HG02884 (cell line): ENCODE measurements around the gene KDM6A.
"Not testable (repeated sequence)": the region's sequence is repeated elsewhere in the genome, so short reads cannot be mapped to it uniquely, and the experiment has no call there.

Source experiments
- ATAC-seq: cut with Tn5 transposase; IDR thresholded peaks from one replicate; pipeline ENCODE4 v1.9.1; 2021; ENCODE audit warnings: mild to moderate bottlenecking, moderate library complexity; ENCODE audit not compliant: unreplicated experiment

KDM6A gene

DNA sequence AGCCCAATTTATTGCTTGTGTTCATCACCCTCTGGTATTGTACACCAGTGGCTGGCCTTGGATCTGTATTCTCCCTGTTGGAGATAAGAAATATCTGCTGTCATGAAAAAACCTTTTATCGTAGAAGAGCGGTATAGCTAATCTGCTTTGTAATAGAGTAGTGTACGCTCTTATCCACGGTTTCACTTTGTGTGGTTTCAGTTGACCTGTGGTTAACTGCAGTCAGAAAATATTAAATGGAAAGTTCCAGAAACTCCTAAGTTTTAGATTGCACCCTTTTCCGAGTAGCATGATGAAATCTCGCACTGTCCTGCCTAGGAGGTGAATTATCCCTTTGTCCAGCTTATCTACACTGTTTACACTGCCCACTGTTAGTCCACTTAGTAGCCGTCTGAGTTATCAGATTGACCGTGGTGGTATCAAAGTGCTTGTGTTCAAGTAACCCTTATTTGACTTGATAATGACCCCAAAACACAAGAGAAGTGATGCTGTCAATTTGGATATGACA lies 42.4 kb downstream of the KDM6A start:
- no peak for ATAC-seq

DNA sequence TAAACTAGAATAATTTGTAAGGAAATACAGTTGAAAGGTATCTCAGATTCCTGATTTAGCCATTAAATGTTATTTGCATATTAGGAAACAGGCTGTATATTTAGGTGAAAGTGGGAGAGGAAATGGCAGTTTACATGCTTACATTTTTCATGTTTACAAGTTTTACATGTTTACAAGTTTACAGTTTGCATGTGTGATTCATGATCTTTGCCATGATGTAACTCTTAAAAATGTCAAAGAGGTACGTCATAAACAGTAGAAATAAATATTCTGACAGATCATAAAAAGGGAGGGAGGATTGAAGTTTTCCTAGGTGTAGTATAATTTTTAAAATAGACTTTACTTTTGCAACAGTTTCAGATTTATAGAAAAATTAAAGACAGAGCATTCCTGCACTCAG lies 45.7 kb downstream of the KDM6A start:
- ATAC-seq: no peak

DNA sequence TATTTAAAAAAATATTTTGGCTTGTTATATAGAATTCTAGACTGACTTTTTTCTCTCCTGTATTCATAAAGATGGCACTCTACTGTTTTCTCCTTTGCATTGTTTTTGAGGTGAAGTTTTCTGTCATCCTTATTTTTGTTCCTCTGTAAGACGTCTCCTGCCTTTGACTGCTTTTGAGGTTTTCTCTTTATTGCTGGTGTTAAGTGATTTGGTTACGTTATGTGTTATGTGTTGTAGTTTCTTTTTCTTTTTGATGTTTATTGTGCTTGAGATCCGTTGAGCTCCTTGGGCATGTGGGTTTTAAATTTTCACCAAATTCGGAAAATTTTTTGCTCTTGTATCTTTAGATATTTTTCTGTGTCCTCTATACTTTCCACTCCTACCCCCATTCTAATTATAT lies 50.0 kb downstream of the KDM6A start:
- ATAC-seq: no peak

DNA sequence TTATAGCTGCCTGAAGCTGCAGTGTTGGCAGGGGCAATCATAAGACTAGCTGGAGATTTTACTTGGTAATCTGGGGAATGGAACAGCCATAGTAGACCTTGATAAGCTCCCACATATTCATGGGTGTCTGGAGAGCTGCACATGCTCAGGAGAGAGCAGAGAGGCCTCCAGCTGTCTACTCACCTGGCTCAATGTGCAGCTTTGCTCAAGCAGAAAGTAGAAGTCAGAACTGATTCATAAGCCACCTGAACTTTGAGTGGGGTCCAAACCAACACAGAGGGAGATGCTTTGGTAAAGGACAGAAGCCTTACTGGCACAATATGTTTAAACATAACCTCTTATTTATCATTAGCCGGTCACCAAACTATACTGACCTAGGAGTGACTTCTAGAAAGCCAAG lies 54.4 kb downstream of the KDM6A start:
- ATAC-seq: no peak

DNA sequence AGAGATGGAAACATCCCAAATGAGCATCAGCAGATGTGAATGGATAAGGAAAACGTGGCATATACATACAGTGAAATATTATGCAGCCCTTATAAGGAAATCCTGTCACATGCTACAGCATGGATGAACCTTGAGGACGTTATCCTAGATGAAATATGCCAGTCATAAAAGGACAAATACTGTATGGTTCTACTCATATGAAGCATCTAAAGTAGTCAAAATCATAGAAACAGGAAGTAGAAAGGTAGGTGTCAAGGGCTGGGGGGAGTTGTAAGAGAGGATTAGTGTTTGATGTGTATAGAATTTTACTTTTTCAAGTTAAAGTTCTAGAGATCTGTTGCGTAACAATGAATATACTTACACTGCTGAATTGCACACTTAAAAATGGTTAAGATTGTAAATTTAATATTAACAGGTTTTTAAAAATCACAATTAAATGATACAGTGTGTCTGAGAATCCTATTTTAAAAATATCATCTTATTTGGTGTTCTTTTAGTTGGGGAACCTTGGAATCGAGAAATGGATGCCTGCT lies 58.5 kb downstream of the KDM6A start:
- no peak for ATAC-seq

DNA sequence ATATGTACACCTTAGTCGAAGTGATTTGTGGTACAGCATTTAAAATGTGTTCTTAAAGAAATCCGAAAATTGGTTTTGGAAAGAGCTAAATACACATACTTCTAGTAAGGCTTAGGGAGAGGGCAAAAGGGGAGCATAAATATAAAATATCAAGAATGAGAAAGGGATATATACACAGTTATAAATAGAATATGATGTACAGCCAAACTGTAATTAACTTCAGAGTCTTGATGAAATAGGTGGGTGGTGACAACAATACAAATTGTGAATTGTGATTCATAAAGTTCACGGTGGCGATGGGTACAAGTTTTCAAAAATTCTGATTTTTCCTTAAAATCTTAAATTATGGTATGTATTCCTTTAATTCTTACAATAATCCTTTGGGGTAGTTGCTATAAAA lies 62.2 kb downstream of the KDM6A start:
- no peak for ATAC-seq

DNA sequence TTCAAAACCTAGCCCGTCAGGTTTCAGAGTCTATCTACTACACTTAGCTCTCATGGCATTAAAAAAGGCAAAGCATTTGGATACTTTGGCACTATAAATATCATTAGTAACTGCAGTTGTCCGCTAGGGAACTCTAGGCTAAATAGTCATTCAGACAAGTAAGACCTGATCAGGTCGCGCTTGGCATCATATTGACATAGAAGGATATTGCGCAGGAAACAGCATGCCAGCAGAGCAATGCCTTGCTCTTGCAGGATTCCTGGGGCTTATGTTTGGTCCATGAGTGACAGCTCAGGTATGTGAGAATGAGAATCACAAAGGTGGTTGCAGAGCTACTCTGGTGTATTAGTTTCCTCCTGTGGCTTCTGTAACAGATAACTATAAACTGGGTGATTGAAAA lies 62.7 kb downstream of the KDM6A start:
- ATAC-seq: no peak

DNA sequence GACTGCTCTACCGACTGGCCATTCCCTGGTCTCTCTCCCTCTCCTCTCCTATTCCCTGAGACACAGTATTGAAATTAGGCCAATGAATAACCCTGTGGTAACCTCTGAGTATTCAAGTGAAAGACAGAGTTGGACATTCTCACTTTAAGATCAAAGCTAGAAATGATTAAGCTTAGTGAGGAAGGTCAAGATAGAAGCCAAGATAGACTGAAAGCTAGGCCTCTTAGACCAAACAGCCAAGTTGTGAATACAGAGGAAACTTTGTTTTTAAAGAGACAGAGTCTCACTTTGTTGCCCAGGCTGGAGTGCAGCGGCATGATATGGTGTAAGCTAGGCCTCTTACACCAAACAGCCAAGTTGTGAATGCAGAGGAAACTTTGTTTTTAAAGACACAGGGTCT lies 64.6 kb downstream of the KDM6A start:
- no peak for ATAC-seq

DNA sequence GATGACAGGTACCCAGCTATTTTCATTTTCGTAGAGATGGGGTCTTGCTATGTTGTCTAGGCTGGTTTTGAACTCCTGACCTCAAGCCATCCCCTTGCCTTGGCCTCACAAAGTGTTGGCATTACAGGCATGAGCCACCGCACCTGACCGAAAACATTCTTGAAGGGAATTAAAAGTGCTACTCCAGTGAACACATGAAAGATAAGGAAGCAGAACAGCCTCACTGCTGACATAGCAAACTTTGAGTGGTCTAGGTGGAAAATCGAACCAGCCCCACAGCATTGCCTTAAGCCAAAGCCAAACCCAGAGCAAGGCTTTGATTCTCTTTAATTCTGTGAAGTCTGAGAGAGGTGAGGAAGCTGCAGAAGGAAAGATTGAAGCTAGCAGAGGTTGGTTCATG lies 65.1 kb downstream of the KDM6A start:
- no peak for ATAC-seq

DNA sequence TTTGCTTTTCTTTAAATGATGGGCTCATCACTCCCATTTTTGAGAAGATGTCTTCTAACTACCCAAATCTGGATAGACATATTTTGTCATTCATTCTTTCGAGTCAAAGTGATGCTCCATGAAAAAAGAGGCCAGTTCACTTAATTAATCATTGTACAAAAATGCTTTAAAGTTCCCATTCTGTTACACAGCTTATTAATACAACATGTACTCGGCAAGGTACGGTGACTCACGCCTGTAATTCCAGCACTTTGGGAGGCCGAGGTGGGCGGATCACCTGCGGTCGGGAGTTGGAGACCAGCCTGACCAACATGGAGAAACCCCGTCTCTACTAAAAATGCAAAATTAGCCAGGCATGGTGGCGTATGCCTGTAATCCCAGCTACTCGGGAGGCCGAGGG lies 67.6 kb downstream of the KDM6A start:
- ATAC-seq: not testable (repeated sequence)

DNA sequence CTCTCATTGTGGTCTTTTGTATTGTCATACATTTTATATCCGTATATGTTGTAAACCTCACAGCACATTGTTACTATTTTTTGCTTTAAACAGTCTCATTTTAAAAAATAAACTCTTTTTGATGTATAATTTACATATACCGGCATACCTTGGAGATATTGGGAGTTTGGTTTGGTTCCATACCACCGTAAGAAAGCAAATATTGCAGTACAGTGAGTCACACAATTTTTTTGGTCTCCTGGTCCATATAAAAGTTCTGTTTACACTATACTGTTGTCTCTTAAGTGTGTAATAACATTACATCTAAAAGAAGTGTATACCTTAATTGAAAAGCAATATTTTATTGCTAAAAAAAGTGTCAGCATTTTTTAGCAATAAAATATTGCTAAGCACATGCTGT lies 70.0 kb downstream of the KDM6A start:
- ATAC-seq: no peak

DNA sequence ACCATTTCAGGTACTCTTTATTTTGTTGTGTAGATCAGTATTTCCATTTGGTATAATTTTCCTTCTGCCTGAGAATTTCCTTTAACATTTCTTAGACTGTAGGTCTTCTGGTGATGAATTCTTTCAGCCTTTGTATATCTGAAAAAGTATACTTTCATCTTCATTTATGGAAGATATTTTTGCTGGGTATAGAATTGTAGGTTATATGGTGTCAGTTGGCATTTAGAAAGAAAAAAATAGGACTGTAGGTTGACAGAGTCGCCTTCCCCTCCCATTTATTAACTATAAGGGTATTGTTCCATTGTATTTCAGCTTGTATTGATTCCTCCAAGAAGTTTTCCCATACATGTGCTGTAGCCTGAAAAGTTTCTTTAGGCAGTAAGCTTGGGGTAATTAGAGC lies 71.9 kb downstream of the KDM6A start:
- ATAC-seq: no peak

DNA sequence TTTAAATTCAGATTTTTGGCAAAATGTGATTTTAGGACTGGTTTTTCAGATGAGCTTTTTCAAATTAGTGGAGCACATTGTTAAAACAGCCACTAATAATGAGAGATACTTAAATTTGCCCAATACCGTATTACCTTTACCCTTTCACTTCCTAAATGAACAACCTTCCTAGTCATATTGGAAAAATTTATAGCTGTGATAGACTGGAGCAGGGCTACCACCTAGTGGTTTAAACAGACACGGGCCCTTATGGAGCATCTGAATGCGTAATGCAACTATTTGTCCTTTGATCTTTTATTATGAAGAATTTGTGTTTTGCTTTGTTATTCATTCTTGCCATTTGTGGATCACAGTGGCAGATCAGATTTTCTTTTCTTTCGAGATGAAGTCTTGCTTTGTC lies 72.7 kb downstream of the KDM6A start:
- ATAC-seq: no peak

DNA sequence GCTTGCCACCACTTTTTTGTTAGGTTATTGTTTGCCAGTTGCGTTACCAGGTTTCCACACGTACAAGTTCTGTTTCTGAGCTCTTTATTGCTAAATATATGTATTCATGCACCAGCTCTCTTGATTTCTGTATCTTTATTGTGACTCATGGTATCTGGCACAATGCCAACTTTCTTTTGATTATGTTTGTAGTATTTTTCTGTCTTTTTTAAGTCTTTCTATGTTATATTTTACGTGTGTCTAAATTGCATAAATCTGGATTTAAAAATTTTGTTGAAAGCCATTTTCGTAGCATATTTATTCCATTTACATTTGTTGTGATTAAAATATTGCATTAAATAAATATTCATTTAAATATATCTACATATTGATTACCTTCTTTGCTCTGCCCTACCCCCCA lies 73.8 kb downstream of the KDM6A start:
- ATAC-seq: no peak

DNA sequence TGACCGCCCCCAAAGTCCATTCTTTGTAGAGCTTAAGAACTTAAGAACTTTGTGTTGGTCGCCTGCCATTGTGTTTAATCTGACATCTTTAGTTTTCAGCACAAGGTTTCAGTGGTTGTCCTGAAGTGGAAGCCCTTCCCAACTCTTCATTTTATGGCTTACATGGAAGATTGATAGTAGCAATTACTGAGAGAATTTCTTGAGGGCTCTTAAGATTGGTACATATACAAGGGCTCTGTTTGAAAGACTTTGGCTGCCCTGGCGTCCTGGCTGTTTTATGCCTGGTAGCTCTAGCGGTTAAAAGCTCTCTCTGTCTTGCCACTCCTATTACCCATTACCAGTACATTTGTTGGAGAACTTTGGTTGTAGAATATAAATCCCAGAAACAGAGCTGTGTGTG lies 75.0 kb downstream of the KDM6A start:
- no peak for ATAC-seq

DNA sequence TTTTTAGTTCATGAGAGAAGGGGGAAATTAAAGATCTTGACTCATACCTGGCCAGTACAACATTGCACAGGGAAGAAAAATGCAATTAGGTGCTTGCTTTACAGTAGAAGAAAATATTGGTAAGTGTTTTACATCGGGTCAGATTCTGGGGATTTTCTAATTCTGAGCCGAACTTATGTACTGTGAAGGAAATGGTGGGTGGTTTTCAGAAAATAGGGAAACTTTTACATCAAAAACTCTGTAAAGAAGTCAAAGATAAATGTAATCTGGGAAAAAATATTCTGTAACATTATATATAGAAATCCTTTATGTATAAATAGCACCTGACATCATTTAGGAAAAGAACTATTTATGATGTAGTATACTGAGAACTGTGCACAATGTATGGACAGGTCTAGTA lies 75.4 kb downstream of the KDM6A start:
- ATAC-seq: no peak

DNA sequence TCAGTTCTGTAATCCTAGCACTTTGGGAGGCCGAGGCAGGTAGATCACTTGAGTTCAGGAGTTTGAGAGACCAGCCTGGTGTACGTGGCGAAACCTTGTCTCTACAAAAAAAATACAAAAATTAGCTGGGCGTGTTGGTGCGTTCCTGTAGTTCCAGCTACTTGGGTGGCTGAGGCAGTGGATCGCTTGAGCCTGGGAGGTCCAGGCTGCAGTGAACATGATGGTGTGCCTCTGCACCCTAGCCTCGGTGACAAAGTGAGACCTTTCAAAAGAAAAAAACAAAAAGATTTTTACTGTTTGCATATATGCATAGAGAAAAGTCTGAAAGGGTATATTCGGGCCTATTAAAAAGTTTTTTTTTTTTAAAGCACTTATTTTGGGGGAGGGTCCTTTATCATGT lies 76.1 kb downstream of the KDM6A start:
- no peak for ATAC-seq

DNA sequence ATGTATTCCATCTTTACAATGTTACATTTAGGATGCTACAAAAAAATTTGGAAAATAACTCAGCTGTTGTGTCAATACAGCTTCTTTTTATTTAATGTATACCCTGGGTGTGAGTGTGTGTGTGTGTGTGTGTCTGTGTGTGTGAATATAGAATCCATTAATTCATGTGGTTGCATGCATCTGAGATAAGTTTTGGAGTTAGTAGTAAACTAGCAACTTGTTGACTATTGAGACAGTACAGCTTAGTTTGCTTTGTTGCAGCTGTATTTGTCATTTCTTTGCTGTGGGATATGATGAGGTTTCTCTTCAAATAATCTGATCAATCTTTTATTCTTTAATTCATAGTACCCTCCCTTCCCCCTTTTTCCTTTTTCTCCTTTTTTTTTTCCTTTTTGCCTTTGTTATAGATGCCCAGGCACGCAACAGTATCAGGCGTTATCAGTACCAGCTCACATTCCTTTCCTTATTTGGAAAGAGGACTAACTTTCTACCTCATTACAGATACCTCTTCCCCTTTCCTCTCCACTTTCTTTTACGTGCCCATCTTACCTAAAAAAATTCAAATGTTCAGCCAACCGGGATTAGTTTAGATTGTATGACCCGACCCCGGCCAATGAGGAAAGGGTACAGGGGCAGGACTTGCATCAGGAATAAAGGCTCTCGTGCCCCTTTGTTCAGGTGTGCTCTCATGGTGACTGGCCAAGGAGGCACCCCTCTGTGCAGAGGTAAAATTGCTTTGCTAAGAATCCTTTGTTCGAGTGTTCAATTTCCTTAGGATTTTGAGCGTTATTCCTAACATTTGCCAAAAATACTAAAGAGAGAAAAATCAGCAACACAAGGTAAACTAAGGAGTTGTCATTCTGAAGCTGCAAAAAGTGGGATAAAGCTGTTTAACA lies 77.7 kb downstream of the KDM6A start:
- ATAC-seq: not testable (repeated sequence)

DNA sequence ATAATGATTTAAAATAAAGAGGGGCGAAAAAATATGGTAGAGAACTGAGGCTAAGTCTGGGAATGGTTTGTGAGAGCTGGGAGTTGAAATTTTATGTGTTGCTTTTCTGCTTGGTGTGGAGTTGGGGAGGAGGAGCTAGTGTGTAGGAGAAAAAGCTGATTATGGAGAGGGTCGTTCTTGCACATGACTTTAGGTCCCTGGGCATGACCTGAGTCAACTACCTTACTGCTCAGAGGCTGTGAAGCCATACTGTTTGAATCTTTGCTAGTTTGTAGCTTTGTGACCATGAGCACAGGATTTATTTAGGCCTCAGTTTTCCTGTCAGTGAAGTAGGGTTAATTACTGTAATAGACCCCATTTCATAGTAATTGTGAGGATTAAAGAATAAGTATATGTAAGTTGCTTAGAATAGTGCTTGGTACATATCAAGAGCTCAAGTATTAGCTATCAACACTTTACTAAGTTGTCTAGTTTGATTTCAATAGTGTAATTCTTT lies 78.6 kb downstream of the KDM6A start:
- no peak for ATAC-seq

DNA sequence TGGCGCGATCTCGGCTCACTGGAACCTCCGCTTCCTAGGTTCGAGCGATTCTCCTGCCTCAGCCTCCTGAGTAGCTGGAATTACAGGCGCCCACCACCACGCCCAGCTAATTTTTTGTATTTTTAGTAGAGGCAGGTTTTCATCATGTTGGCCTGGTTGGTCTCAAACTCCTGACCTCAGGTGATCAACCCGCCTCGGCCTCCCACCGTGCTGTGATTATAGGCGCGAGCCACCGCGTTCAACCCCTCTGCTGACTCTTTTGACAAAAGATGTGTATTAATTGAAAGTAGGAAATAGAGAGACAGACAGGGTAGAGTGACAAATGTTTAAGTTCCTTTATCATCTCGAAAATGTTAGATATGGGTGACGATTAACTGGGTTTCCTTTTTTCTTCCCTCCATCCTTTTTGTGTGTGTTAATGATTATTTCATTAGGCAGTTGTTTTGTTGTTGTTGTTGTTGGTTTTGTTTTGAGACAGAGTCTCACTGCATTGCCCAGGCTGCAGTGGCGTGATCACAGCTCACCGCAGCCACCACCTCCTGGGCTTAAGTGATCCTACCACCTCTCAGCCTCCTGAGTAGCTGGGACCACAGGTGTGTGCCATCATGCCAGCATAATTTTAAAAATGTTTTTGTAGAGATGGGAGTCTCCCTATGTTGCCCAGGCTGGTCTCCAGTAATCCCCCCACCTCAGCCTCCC lies 79.5 kb downstream of the KDM6A start:
- no peak for ATAC-seq

DNA sequence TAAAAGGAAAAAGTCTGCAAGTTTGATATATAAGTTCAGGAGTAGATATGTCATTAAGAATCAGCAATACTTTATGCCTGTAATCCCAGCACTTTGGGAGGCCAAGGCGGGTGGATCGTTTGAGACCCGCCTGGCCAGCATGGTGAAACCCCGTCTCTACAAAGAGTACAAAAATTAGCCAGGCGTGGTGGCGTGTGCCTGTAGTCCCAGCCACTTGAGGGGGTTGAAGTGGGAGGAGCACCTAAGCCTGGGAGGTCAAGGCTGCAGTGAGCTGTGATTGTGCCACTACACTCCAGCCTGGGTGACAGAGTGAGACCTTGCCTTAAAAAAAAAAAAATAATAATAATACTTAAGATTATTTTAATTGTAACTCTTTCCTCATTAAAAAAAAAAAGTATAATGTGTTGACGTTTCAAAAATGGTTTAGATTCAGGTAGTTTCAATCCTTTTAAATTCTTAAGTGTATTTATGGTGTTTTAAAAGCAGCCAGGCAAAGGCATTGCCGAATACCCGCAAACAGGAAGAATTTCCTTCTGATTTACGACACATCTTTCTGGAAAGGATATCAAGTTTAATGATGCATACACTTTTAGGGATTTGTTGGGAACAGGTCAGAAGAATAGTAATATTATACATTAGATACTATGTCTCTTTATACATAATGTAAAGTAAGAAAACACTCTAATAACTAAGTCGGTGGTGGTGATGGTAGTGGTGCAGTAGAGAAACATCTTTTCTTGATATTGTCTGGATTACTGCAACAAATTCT lies 80.9 kb downstream of the KDM6A start:
- no peak for ATAC-seq
